Measurements from ENCODE around the gene NUB1. TPM values are rescaled to one million over a fixed set of nuclear protein-coding genes. Genes with fewer than 3 reads are reported as not detected.

Gene NUB1
- total RNA-seq, 2 donors from 2014 or later: 46.4 to 53.7 TPM

GRCh38 chr7:151349507-151349853 lies 7.9 kb downstream of the NUB1 start:
- H3K27me3 ChIP-seq (replicated peaks; ENCODE audit: insufficient read depth): no peaks in the 10 kb centered on the region
- DNase-seq (ENCODE audit: low spot score): no peak
- 73% methylated on average over 5 of the region's 5 CpGs for WGBS
- H3K9me3 ChIP-seq: no peaks in the 10 kb centered on the region
- H3K4me3 ChIP-seq: peak overlapping the region in 1 of 2 donors; percentile 33
- peaks cover 4 to 23% of the 10 kb centered on the region in 2 donors for H3K36me3 ChIP-seq
- peak overlapping the region; percentile 66 to 84 for H3K27ac ChIP-seq
- H3K4me1 ChIP-seq (replicated peaks): peaks cover 3% of the 10 kb centered on the region
- TF ChIP-seq, protein P1, sequence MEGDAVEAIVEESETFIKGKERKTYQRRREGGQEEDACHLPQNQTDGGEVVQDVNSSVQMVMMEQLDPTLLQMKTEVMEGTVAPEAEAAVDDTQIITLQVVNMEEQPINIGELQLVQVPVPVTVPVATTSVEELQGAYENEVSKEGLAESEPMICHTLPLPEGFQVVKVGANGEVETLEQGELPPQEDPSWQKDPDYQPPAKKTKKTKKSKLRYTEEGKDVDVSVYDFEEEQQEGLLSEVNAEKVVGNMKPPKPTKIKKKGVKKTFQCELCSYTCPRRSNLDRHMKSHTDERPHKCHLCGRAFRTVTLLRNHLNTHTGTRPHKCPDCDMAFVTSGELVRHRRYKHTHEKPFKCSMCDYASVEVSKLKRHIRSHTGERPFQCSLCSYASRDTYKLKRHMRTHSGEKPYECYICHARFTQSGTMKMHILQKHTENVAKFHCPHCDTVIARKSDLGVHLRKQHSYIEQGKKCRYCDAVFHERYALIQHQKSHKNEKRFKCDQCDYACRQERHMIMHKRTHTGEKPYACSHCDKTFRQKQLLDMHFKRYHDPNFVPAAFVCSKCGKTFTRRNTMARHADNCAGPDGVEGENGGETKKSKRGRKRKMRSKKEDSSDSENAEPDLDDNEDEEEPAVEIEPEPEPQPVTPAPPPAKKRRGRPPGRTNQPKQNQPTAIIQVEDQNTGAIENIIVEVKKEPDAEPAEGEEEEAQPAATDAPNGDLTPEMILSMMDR (IDR thresholded peaks at IDR 0.05): no peak
- TF ChIP-seq POLR2AphosphoS5 (IDR thresholded peaks at IDR 0.05) (no peak), POLR2A (IDR thresholded peaks at IDR 0.05) (no peak)
- intact Hi-C loops (cut with DNase I): no loop called here

- peaks cover 3% of the 10 kb centered on the region for H3K4me1 ChIP-seq (replicated peaks)
- H3K4me3 ChIP-seq: no peak overlapping the region
- TF ChIP-seq, protein P1 (IDR thresholded peaks at IDR 0.05): no peak
- TF ChIP-seq POLR2A (IDR thresholded peaks at IDR 0.05): no peak
- TF ChIP-seq POLR2AphosphoS5 (IDR thresholded peaks at IDR 0.05): no peak
- intact Hi-C loops (cut with DNase I): loop anchor here (2.0 kb wide), 1 partner anchor 36 kb away; no protein-coding TSS in a partner anchor
- H3K9me3 ChIP-seq: no peaks in the 10 kb centered on the region
- no peak for DNase-seq (ENCODE audit: low spot score)
- no peak overlapping the region for H3K27ac ChIP-seq
- H3K36me3 ChIP-seq: peaks cover 4 to 22% of the 10 kb centered on the region in 2 donors
- WGBS: 72% methylated on average over 8 of the region's 8 CpGs
- H3K27me3 ChIP-seq (replicated peaks; ENCODE audit: insufficient read depth): no peaks in the 10 kb centered on the region
Measured at GRCh38 chr7:151351027-151351426, 9.4 kb downstream of the NUB1 start.

GRCh38 chr7:151351967-151352366 lies 10.4 kb downstream of the NUB1 start:
- no peak overlapping the region for H3K27ac ChIP-seq
- DNase-seq (ENCODE audit: low spot score): no peak
- no peaks in the 10 kb centered on the region for H3K27me3 ChIP-seq (replicated peaks; ENCODE audit: insufficient read depth)
- peaks cover 4 to 23% of the 10 kb centered on the region in 2 donors for H3K36me3 ChIP-seq
- no peak overlapping the region for H3K4me3 ChIP-seq
- 80% methylated on average over 6 of the region's 6 CpGs for WGBS
- intact Hi-C loops (cut with DNase I): loop anchor here (2.0 kb wide), 1 partner anchor 37 kb away; no protein-coding TSS in a partner anchor
- H3K4me1 ChIP-seq (replicated peaks): peaks cover 3% of the 10 kb centered on the region
- TF ChIP-seq POLR2A (IDR thresholded peaks at IDR 0.05): no peak
- no peaks in the 10 kb centered on the region for H3K9me3 ChIP-seq

GRCh38 chr7:151352512-151352911 lies 10.9 kb downstream of the NUB1 start:
- 93% methylated on average over 5 of the region's 5 CpGs for WGBS
- intact Hi-C loops (cut with DNase I): no loop called here
- no peak for DNase-seq (ENCODE audit: low spot score)
- TF ChIP-seq, protein P1 (IDR thresholded peaks at IDR 0.05): no peak
- TF ChIP-seq POLR2AphosphoS5 (IDR thresholded peaks at IDR 0.05) (no peak), POLR2A (IDR thresholded peaks at IDR 0.05) (no peak)
- Histone ChIP-seq H3K36me3 (peaks cover 4 to 23% of the 10 kb centered on the region in 2 donors), H3K9me3 (no peaks in the 10 kb centered on the region), H3K27me3 (replicated peaks; ENCODE audit: insufficient read depth) (no peaks in the 10 kb centered on the region), H3K4me3 (no peak overlapping the region), H3K27ac (no peak overlapping the region), H3K4me1 (replicated peaks) (peaks cover 3% of the 10 kb centered on the region)

- Histone ChIP-seq H3K27ac (no peak overlapping the region), H3K4me1 (replicated peaks) (no peaks in the 10 kb centered on the region), H3K36me3 (peaks cover 5 to 10% of the 10 kb centered on the region in 2 donors), H3K27me3 (replicated peaks; ENCODE audit: insufficient read depth) (no peaks in the 10 kb centered on the region), H3K9me3 (no peaks in the 10 kb centered on the region), H3K4me3 (no peak overlapping the region)
- no peak for TF ChIP-seq POLR2A (IDR thresholded peaks at IDR 0.05)
- TF ChIP-seq POLR2AphosphoS5 (IDR thresholded peaks at IDR 0.05): no peak
- TF ChIP-seq, protein P1 (IDR thresholded peaks at IDR 0.05): no peak
- intact Hi-C loops (cut with DNase I): no loop called here
- DNase-seq (ENCODE audit: low spot score): no peak
- WGBS: 89% methylated on average over 3 of the region's 3 CpGs
Measured at GRCh38 chr7:151361193-151361959, 19.8 kb downstream of the NUB1 start.
